Endothelial cell (in vitro differentiated cells): ENCODE data around the gene C19orf12. TPM values are rescaled to one million over a fixed set of nuclear protein-coding genes. Genes with fewer than 3 reads are reported as not detected.

ENCODE experiments used
- DNase-seq: peaks from one replicate; pipeline ENCODE4 v3.0.0; 2021; ENCODE audit warnings: low spot score
- H3K27ac Mint-ChIP-seq: one replicate; pipeline ENCODE4 v1.8.0; 2021; ENCODE audit warnings: mixed read lengths, inconsistent platforms; ENCODE audit not compliant: unreplicated experiment
- H3K27me3 Mint-ChIP-seq: one replicate; pipeline ENCODE4 v1.8.0; 2021; ENCODE audit warnings: mild to moderate bottlenecking, moderate library complexity, mixed read lengths, inconsistent platforms; ENCODE audit not compliant: unreplicated experiment
- H3K36me3 Mint-ChIP-seq: one replicate; pipeline ENCODE4 v1.8.0; 2021; ENCODE audit warnings: mild to moderate bottlenecking, low read depth, mixed read lengths, inconsistent platforms; ENCODE audit not compliant: unreplicated experiment
- H3K4me1 Mint-ChIP-seq: one replicate; pipeline ENCODE4 v1.8.0; 2021; ENCODE audit warnings: mild to moderate bottlenecking, mixed read lengths, inconsistent platforms; ENCODE audit not compliant: unreplicated experiment
- H3K4me3 Mint-ChIP-seq: one replicate; pipeline ENCODE4 v1.8.0; 2021; ENCODE audit warnings: mild to moderate bottlenecking, mixed read lengths, inconsistent platforms; ENCODE audit not compliant: unreplicated experiment
- H3K9me3 Mint-ChIP-seq: one replicate; pipeline ENCODE4 v1.8.0; 2021; ENCODE audit warnings: mixed read lengths, inconsistent platforms; ENCODE audit not compliant: unreplicated experiment
- total RNA-seq: library from RNA; stranded (reverse); fragmentation: NEBNext Ultra II Directional; extraction: Animal tissue kit (Norgen Biotek cat#: 25700); gene quantifications from one replicate; pipeline ENCODE4 v1.2.1, GENCODE V29; 2021; ENCODE audit not compliant: unreplicated experiment
- TF ChIP-seq, protein P1 (sequence below): fragments of 200-600 bp; sonication (generic); IDR thresholded peaks from one replicate; pipeline ENCODE4 v1.5.0; 2021; ENCODE audit warnings: antibody characterized with exemption; ENCODE audit not compliant: unreplicated experiment

Gene C19orf12
- total RNA-seq, 1 donor from 2014 or later, result 6.1 TPM

DNA sequence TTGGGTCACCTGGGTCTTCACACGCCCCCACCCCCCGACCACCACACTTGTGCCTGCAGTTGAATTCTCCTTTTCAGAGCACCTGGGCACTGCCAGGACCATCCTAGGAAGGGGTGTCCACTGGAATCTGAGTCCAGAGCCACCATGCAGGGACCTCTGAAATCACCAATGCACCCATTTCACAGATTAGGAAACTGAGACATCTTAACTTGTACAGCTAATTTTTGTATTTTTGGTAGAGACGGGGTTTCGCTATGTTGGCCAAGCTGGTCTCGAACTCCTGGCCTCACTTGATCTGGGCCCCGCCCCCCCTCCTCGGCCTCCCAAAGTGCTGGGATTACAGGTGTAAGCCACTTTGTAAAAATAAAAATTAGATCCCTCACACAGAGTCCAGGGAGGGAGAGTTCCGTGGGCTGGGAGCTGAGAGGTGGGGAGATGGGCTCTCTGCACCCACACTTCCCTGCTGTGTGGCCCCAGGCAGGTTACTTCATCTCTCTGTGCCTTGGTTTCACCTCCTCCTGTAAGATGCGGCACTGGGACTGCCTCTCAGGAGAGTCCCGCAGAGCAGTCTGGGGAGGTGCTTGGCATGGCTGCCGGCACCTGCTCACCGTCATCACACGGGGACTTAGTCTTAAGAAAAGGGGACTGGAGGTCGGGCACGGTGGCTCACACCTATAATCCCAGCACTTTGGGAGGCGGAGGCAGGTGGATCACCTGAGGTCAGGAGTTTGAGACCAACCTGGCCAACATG is 45.9 kb upstream of the C19orf12 start:
- H3K36me3 Mint-ChIP-seq, result no peaks in the 10 kb centered on the region
- no peaks in the 10 kb centered on the region for H3K27me3 Mint-ChIP-seq
- no peak overlapping the region for H3K27ac Mint-ChIP-seq
- no peak overlapping the region for H3K4me3 Mint-ChIP-seq
- H3K9me3 Mint-ChIP-seq, result no peaks in the 10 kb centered on the region
- TF ChIP-seq, protein P1, sequence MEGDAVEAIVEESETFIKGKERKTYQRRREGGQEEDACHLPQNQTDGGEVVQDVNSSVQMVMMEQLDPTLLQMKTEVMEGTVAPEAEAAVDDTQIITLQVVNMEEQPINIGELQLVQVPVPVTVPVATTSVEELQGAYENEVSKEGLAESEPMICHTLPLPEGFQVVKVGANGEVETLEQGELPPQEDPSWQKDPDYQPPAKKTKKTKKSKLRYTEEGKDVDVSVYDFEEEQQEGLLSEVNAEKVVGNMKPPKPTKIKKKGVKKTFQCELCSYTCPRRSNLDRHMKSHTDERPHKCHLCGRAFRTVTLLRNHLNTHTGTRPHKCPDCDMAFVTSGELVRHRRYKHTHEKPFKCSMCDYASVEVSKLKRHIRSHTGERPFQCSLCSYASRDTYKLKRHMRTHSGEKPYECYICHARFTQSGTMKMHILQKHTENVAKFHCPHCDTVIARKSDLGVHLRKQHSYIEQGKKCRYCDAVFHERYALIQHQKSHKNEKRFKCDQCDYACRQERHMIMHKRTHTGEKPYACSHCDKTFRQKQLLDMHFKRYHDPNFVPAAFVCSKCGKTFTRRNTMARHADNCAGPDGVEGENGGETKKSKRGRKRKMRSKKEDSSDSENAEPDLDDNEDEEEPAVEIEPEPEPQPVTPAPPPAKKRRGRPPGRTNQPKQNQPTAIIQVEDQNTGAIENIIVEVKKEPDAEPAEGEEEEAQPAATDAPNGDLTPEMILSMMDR, result no peak
- no peak for DNase-seq
- no peaks in the 10 kb centered on the region for H3K4me1 Mint-ChIP-seq

DNA sequence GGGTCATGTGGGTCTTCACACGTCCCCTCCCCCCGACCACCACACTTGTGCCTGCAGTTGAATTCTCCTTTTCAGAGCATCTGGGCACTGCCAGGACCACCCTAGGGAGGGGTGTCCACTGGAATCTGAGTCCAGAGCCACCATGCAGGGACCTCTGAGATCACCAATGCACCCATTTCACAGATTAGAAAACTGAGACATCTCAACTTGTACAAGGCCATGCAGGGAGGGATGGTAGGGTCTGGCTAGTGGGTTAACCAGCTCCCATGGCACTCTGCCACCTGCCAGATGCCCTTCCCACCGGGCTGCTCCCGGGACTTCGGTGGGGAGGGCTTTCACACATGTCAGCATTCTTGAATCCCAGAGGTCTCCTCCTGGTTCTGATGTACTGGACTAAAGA is 44.3 kb upstream of the C19orf12 start:
- Mint-ChIP-seq H3K9me3 (no peaks in the 10 kb centered on the region), H3K27me3 (no peaks in the 10 kb centered on the region), H3K4me3 (no peak overlapping the region), H3K4me1 (no peaks in the 10 kb centered on the region), H3K27ac (no peak overlapping the region), H3K36me3 (no peaks in the 10 kb centered on the region)
- TF ChIP-seq, protein P1, result no peak
- no peak for DNase-seq

DNA sequence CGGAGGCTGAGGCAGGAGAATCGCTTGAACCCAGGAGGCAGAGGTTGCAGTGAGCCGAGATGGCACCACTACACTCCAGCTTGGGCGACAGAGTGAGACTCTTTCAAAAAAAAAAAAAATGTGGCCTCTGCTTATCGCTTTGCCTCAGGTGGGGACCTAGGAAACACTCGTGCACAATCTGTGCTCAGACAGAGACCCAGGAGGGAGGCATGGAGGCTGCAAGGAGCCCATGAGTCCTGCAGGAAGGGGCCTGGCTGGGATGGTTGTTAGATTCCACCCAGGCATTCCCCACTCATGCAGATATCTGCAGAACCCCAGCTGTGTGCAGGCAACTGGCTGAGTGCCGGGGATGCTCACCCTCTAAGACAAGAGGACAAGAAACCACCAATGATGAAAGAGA is 43.8 kb upstream of the C19orf12 start:
- no peaks in the 10 kb centered on the region for H3K36me3 Mint-ChIP-seq
- TF ChIP-seq, protein P1, result no peak
- no peak overlapping the region for H3K4me3 Mint-ChIP-seq
- H3K9me3 Mint-ChIP-seq, result no peaks in the 10 kb centered on the region
- no peaks in the 10 kb centered on the region for H3K4me1 Mint-ChIP-seq
- H3K27me3 Mint-ChIP-seq, result no peaks in the 10 kb centered on the region
- DNase-seq, result no peak
- H3K27ac Mint-ChIP-seq, result no peak overlapping the region

DNA sequence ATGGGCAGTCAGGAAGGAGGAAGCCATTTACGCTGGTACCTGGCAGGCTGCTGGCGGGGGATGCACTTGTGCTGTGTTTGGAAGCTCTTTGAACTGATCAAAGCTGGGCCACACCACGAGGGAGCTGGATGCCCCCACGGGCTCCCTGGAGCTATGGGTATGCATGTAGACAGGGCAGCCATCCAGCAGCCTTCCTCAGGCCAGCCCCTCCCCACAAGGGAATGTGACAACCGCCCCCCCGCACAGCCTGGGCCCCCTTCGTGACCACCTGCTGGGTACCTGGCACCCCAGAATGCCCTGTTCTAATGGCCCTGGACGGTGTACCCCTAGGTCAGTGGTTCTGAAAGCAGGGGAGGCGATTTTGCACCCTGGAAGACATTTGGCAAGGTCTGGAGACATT is 42.5 kb upstream of the C19orf12 start:
- Mint-ChIP-seq H3K27ac (no peak overlapping the region), H3K36me3 (no peaks in the 10 kb centered on the region), H3K4me3 (no peak overlapping the region), H3K9me3 (no peaks in the 10 kb centered on the region), H3K27me3 (no peaks in the 10 kb centered on the region), H3K4me1 (no peaks in the 10 kb centered on the region)
- TF ChIP-seq, protein P1, result no peak
- no peak for DNase-seq

DNA sequence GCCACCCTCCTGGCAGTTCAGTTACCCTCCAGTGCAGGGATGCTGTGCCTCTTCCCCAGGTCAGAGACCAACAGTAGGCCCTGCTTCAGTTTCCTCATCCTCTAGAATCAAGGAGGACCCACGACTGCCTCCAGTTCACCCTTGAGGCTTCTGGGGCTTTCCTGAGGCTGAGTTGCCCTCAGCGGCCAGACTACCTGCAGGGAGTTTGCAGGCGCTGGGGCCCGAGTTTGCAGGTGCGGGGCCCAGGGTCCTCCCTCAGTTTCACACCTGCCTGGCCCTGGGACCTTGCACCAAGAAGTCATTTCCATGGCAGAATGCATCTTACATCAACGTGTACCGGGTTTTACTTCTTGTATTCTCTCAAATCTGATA is 38.9 kb upstream of the C19orf12 start:
- Mint-ChIP-seq H3K36me3 (no peaks in the 10 kb centered on the region), H3K4me1 (no peaks in the 10 kb centered on the region), H3K27me3 (peaks cover 2% of the 10 kb centered on the region), H3K27ac (no peak overlapping the region), H3K4me3 (no peak overlapping the region), H3K9me3 (no peaks in the 10 kb centered on the region)
- no peak for DNase-seq
- TF ChIP-seq, protein P1, result no peak
